ENCODE data around the gene CYFIP2.

Gene CYFIP2

DNA sequence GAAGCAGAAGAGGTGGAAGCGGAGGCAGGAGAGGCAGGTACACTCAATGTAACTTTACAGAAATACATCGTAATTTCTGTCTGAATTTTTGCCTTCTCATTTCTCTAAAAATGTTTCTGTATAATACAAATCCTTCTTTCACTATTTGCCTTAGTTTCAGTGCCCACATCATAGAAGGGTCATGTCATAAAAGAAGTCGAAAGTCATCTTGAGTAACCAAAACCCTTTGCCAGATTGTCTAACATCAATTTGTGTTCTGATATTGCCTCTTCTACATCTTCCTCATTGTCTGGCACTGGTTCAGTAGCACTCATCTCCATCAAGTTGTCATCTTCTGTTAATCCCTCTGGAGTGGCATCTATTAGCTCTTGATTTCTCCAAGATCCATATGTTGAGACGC is 6.2 kb upstream of the CYFIP2 start:
- DNase-seq, result no peak

GRCh38 chr5:157263496-157264090 is 2.3 kb upstream of the CYFIP2 start:
- DNase-seq, result no peak

- no peak for DNase-seq
Measured at GRCh38 chr5:157266286-157267007, 524 bp downstream of the CYFIP2 start.

DNA sequence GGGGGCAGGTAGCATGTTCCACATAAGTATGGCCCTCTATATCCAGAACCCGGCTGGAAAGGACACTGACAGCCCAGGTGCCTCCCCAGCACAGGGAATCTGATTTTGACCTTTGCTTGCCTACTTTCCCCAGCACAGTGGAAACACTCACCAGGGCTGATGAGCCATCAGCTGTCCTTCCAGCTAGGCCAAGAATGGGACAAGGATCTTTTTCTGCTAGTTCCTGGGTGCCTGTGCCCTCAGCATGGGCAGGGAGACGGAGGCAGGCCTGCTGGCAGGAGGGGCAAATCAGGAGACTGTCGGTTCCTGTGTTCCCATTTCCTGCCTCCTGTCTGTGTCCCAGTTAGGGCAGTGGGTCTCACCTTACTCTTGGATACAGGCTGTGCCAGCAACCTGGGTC is 1.1 kb downstream of the CYFIP2 start:
- DNase-seq, result no peak

DNA sequence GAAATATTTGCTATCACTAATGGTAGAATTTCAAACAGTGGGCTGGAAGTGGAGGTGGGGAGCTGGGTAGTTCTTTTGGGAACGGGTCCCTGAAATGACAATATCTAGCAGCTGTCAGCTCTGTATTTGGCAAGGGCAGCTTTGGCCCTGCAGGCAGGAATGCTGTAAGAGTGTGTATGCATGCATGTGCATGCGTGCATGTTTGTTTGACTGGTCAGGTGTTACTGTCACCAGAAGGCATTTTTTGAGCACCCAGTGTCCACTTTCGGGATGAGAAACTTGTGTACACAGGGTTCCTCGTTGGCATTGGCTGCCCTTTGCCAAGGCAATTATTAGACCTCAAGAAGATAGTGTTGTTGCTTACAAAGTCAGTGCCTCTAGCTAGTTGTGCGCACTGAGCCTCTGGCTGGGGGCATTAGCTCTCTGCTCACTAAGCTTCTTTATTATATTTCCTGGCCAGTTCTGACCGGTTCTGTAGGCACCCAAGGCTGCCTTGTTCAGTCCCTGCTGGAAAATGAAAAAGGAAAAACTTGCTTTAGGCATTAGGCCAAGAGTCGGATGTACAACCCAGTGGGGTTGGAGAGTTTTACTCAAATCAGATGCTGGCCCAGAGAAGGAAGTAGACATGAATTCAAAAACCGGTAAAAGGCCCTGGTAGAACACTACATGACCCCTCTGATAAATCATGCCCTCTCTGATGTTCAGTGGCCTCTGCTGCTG is 2.0 kb downstream of the CYFIP2 start:
- no peak for DNase-seq

DNA sequence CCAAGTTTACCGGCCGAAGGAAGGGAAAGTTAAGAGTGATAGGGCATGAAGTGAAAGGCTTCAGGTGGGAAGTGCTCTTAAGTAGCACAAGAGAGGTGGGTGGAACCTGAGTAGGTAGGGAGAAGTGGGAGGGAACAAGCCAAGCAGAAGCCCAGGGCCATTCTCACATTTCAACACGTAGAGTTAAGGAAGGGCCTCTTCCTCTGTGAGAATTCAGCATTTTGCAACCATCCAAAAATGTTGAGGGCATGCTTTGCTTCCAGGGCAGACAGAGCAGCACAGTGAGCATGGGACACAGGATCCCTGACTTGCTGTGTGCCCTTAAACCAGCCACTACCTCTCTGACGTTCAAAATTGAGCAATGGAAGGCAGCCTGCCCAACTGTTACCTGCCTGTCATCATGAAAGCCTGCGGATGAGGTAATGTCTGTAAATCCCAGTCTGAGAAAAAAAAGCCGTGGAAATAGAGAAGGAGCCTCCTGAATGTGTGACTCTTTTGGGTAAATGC is 3.3 kb downstream of the CYFIP2 start:
- no peak for DNase-seq

- DNase-seq, result no peak
Measured at GRCh38 chr5:157269761-157270272, 3.9 kb downstream of the CYFIP2 start.

DNA sequence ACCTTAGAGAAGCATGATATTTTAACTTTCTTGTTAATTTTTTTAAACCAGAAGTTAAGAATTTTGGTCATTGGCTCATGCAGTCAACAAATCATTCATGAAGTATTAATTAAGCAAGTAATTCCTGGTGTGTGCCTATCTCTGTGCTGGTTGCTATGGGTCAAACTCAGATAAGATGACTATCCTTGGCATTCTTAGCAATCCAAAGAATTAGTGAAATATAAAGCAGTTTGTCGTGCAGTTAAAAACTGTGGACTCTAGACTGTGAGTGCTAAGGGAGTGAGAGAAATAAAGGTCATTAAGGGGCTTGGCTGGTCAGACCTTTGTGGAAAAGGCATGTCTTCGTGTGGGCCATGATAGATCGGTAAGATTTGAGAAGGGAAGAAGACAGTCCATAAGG is 4.8 kb downstream of the CYFIP2 start:
- no peak for DNase-seq

DNA sequence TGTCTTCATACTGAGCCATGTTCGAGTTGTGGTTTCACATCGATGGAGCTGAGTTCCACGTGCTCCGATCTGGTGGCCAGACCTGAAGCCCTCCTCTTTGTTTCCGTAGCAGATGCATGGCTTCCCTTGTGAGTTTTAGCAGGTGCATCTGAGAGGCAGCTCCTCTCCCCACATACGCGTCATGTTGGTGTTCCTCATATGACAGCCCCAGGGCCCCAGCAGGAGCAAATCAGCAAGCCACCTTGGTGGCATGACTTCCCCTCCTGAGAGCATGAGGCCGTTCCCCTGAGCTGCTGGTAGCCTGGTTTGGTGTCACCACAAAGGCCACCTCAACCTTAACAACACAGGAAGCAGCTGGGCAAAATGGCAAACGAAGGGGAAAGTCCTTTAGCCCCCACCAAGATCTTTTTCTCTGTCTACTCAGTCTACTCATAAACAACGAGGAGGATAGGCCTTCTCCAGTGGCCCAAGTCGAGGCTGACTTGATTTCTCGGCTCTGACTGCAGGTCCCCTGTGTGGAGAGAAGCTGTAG is 5.9 kb downstream of the CYFIP2 start:
- no peak for DNase-seq

- no peak for DNase-seq
Measured at GRCh38 chr5:157273131-157273556, 7.2 kb downstream of the CYFIP2 start.

DNA sequence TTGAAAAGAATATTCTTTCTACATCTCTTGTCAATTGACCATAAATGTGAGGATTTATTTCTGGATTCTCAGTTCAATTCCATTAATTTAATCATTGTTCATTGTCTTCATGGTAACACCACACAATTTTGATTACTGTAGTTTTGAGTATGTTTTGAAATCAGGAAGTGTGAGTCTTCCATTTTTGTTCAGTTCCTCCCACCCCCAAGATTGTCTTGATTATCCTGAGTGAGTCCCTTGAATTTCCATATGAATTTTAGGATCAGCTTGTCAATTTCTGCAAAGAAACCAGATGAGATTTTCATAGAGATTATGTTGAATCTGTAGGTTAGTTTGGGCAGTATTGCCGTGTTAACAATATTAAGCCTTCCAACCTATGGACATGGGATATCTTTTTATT is 9.5 kb downstream of the CYFIP2 start:
- DNase-seq, result no peak

DNA sequence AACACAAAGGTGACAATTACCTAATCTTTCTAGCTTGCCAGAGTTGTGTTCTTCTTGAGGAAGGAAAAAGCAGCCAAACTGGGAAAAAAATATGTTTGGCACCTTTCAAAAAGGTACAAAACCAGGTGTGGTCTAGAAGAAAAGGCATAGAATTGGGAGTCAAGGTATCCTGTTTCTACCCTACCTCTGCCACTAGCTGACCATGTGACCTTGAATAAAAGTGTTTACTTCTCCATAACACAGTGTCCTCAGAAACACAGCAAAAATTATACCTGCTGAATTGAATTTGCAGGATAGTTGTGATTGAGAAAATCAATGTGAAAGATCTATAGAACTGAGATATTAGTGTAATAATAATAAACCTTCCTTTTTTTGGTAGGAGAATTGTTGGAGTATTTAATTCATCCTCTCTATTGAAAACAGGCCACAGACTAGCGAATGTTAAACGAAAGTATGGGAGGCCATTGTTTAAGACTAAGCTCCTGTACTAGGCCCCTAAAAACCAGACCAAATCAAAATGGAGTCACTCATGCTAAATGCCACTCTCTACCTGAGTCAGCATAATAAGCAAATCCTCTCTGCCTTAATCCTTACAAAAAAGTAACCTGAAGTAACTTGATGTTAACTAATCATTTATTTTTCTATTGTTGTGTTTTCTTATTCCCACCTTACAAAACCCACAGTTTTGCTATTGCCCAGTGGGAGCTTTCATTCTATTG is 12.6 kb downstream of the CYFIP2 start:
- DNase-seq, result no peak

DNA sequence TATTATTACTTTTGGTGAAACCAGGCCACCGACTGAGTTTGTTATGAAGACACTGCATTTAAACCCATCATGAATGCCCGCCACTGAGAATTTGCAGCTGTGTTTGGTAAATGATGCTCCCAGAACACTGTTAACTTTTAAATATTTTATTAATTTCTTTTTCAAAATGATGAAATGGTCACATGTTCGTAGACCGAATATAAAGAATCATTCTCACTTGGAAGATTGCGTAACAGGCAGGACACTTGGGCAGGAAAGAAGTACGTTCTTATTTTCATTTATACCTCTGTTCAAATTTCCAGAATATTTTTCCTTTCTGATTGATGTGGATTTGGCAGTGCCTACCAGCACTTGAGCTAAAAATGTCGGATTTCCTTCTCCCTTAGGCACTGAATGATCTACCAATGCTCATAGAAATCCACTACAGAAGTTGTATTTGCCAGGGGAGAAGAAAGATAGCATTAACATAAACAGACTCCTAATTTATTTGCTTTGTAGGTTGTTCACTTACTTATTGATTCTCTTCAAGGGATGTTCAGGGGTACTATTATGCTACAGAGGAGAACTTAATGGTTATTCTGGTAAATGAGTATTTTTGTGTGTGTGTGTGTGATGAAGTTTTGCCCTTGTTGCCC is 13.8 kb downstream of the CYFIP2 start:
- DNase-seq, result no peak

DNA sequence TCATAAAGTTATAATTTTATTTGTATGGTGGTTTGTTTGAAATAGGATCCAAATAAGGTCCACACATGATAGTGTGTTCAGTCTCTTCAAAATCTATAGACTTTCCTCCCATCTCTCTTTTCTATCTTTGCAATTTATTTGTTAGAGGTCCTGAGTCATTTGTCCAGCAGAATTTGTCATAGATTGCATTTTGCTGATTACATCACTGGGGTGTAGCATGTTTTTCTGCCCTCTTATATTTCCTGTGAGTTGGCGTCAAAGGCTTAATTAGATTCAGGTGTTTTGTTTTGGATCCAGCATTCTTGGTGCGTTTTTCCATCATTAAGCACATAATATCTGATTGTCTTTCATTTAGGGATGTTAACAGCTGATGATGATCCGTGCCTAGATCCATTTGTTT is 15.0 kb downstream of the CYFIP2 start:
- DNase-seq, result no peak

DNA sequence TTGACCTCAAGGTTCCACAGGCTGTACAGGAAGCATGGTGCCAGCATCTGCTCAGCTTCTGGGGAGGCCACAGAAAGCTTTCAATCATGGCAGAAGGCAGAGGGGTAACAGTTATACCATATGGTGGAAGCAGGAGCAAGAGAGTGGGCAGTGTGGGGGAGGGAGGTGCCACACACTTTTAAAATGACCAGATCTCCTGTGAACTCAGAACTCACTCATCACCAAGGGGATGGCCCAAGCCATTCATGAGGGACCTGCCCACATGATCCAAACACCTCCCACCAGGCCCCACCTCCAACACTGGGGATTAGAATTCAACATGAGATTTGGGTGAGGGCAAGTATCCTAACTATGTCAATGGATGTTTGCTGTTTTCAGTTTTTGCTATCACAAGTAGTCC is 16.2 kb downstream of the CYFIP2 start:
- DNase-seq, result no peak

- no peak for DNase-seq
Measured at GRCh38 chr5:157283434-157283833, 17.5 kb downstream of the CYFIP2 start.

DNA sequence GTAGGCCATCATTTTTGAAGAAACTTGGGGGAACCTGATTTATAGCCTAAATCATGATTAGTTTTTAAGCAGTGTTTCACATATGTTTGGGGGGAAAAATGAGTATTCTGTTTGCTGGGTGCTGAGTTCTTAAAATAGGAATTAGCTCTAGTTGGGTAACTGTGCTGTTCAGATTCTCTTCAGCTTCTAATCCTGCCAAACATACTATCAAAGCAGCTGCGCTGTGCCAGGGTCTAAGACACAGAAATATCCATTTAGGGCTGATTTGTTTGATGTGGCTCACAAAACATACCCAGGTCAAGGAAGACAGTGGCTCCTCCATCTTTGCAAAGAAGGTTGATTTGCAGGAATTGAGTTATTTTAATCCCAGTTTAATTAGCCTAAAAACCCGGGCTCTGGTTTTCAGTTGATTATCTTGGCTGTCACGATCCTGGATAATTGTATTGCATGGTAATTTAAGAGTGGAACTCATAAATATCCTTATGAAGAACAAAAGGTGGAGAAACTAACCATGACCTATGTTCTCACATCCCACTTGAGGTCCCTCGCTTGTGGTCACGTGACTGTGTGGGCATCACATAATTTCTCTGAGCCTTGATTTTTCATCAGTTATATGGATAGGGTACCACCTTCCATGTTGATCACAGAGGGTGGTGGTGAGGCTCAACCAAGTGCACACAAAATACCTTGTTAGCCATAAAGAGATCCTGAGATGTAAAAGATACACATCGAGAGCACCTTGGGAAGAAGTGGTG is 18.7 kb downstream of the CYFIP2 start:
- DNase-seq, result no peak

DNA sequence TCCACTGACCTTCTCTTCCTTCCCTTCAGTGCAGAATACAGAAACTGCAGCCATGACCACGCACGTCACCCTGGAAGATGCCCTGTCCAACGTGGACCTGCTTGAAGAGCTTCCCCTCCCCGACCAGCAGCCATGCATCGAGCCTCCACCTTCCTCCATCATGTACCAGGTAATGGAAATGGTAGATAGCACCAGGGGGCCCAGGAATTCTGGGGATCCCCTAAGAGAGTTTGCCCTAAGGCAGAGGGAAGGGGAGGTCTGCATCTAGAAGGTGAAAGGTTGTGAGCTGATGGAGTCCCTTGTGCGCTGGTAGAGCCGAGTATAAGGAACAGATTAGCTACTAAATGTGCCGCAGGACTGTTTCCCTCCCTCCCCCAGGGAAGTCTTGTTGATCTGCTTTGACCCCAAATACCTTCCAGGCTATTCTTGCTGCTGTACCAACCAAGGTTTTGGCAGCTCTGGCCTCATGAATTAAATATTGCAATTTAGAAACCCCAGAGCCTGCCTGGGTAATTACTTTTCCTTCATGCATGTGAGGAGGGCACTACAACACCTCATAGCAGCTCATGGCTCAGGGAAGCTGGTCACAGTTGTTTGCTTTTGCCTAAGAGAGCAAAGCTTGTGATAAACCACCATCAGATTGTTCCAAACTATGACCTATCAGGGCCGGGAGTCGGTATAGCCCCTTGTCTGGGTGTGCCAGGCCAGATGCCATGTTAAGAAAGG is 19.6 kb downstream of the CYFIP2 start:
- no peak for DNase-seq

- no peak for DNase-seq
Measured at GRCh38 chr5:157286761-157287211, 20.9 kb downstream of the CYFIP2 start.

GRCh38 chr5:157288405-157289163 is 22.7 kb downstream of the CYFIP2 start:
- no peak for DNase-seq
